Activated CD4-positive, alpha-beta T cell treated with anti-CD3 and anti-CD28 coated beads, Interleukin-2, amount 50 U/mL, for 4 hours (primary cell): ENCODE results near the gene MYO1D.
"Not testable (repeated sequence)": the region's sequence is repeated elsewhere in the genome, so short reads cannot be mapped to it uniquely, and the experiment has no call there.

Source experiments
- DNase-seq, 2 experiments: peaks; one replicate each; pipeline ENCODE4 v3.0.0-alpha.2; 2020

Gene MYO1D

DNA sequence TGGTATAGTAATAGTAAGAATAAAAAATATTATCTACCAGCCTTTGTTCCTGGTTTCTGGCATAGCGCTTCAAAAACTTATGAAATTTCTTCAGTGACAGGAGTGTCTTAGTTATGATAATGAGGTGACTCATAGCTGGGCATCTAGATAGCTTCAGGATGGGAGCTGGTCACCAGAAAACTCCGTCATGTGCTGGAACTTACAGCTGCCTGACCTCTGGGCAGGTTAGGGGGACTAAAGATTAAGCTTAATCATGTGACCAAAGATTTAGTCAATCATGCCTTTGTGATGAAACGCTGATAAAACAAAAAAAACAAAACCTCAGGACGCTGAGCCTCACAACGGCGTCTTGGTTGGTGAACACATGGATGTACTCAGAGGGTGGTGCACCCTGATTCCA is 154.2 kb downstream of the MYO1D start:
- no peak for DNase-seq

DNA sequence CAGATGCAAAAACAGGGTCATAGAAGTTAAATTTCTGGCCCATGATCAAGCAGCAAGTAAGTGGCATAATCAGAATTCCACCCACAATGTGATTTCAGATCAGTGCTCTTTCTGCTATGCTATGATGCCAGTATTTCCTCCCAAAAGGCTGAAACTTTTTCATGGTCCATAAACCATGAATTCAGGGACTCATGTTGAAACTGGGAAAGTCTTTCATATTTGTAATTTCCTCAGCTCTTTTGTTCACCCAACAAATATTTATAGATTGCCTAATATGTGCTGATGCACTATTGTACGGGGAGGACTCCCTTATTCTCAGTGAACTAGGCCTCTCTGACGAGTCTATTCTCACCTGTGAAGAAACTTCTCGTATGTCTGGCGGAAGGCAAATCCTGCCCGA is 156.3 kb downstream of the MYO1D start:
- DNase-seq, result no peak

DNA sequence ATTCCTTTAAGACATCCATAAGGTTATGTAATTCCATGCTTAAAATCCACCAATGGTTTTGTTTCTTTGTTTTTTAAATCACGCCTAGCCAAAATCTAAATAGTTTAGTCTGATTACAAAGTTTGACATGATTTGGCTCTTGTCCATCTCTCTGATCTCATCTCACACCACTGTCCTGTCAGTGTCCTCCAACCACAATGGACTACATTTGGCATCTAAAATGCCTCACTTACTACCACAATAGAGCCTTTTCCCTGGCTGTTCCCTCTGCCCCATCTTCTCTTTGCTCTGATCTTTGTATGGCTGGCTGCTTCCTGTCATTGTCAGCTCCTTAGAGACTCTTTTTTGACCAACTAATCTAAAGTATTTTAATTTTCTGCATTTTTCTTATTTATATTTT is 157.2 kb downstream of the MYO1D start:
- DNase-seq, result no peak

DNA sequence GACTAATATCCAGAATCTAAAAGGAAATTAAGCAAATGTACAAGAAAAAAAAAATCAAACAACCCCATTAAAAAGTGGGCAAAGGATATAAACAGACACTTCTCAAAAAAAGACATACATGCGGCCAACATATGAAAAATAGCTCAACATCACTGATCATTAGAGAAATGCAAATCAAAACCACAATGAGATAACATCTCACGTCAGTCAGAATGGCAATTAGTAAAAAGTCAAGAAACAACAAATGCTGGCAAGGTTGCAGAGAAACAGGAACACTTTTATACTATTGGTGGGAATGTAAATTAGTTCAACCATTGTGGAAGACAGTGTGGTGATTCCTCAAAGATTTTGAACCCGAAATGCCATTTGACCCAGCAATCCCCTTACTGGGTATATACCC is 162.0 kb downstream of the MYO1D start:
- DNase-seq, result not testable (repeated sequence)

DNA sequence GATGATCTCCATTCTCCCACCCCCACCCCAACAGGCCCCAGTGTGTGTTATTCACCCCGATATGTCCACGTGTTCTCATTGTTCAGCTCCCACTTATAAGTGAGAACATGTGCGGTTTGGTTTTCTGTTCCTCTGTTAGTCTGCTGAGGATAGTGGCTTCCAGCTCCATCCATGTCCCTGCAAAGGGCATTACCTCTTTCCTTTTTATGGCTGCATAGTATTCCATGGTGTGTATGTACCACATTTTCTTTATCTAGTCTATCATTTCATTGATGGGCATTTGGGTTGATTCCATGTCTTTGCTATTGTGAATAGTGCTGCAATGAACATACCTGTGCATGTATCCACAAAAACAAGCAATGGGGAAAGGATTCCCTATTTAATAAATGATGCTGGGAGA is 162.7 kb downstream of the MYO1D start:
- DNase-seq, result not testable (repeated sequence)

DNA sequence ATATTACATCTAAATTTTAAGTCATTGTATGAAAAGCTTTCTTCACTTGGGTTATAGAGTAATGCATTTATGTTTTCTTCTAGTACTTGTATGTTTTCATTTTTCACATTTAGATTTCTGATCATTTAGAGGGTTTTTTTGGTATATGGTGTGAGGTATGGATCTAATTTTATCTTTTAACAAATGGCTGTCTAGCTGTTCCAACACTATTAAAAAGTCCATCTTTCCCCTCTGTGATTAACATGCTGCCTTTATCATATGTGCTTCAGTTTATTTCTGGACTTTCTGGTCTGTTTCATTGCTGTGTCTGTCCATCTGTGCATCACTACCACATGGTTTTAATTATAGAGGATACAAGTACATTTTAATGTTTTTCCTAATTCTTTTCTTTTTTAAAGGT is 163.8 kb downstream of the MYO1D start:
- no peak for DNase-seq

DNA sequence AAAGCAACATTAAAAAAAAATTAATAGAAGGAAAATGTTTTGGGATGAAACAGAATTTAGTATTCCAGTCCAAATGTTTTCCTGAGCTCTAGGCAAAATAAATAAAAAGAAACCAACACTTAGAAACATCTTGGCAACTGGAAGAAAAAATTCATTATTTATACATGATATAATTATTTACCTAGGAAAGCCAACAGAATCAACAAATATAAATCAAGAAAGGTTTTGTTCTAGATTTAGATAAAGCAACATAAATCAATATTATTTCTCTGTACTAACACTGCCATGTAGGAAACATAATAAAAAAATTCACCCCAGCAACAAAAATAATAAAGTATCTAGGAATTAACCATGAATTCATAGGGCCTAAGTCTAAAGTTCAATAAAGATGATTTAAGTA is 167.4 kb downstream of the MYO1D start:
- DNase-seq, result no peak

DNA sequence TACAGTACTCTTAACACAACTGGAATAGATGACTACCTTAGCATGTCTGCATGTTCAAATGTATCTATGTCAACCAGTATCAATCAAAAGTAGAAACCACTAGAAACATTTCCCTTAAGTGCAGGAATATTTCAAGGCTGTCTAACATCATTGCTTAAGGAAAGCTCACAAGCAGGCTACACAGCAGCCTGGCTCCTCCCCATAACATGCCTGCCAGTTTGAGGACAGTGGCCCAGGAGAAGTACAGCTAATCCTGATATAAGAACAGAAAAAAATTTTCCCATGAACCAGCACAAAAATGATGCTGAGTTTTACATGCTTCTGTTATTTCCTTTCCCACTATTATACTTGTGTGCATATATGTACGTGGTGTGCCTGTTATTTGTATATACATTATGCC is 175.1 kb downstream of the MYO1D start:
- no peak for DNase-seq

DNA sequence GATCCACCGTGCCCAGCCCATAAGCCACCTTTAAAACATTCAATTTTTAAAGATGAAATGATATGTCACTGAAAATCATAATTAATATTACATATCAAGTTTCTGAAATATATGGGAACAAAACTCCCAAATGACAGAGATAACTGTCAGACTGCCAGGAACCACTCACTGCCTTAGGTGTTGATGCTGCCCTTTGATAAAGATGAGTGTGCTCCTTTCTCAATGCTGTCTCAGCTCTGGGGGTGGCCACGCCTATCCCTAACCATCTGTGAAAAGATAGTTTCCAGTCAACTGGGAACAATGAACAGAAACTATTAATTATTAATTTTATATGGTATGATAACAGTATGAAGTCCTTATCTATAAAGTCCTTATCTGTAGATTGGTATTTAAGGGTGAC is 177.7 kb downstream of the MYO1D start:
- no peak for DNase-seq

DNA sequence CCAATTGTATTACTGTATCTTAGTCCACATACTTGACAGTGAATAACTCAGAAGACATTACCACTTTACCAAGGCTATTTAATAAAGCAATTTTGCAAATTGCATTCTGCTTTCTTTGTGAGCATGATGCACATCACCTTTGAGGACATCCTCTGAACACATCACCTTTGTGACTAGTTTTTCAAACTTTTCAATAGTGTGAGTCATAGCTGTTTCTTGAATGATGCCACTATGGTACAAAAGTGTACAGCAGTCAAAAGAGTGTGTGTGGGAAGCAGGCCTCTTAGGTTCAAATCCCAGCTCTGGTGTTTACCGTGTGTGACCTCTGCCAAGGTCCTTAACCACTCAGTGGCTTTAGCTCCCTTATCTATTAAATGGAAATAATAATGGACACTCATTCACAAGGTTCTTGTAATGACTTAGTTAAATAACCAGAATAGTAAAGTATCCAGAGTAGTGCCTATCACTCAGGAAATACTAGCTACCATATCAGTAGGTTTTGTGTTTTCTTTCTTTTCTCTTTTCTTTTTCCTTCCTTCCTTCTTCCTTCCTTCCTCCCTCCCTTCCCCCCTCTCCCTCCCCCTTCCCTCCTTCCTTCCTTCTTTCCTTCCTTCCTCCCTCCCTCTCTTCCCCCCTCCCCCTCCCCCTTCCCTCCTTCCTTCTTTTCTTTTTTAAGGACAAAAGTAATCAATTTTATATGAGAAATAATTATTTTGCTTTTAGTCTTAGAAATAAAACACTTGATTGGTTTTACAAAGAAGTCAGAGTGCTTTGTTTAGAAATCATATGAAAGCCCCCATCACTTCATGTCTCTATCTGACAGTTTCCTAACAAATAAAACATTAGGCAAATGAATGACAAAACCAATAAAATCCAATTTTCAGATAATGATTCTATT is 178.9 kb downstream of the MYO1D start:
- no peak for DNase-seq

DNA sequence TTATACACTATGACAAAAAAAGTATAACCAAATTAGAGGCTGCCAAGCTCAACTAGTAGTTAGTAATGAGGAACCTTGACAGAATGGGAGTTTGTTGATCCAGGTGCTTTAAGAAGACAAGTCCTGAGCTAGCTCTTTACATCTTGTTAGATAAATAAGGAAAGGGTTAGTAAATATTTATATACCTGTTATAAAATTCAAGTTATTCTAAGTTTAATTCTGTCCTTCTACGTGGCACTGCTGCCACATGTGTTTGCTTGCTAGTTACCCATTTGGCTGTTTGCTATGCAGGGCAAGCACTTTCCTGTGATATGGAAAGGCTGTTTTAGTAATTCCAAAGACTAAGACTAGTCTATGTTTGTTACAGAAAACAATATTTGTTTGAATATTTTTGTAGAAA is 180.5 kb downstream of the MYO1D start:
- no peak for DNase-seq

DNA sequence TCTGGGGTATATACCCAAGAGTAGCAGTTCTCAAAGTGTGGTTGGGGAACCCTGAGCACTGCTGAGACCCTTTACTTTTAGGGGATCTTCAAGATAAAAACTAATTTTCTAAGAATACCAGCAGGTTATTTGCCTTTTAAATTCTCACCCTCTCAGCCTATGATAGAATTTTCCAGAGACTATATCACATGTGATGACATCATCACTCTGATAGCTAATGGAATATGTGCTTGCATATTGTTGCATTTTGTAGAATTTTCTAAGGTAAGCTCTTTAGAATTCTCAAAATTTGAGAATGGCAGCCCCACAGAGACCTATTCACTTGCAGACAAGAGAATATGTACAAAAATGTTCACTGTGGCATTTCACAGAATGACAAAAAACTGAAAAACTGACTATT is 181.1 kb downstream of the MYO1D start:
- DNase-seq, result no peak

DNA sequence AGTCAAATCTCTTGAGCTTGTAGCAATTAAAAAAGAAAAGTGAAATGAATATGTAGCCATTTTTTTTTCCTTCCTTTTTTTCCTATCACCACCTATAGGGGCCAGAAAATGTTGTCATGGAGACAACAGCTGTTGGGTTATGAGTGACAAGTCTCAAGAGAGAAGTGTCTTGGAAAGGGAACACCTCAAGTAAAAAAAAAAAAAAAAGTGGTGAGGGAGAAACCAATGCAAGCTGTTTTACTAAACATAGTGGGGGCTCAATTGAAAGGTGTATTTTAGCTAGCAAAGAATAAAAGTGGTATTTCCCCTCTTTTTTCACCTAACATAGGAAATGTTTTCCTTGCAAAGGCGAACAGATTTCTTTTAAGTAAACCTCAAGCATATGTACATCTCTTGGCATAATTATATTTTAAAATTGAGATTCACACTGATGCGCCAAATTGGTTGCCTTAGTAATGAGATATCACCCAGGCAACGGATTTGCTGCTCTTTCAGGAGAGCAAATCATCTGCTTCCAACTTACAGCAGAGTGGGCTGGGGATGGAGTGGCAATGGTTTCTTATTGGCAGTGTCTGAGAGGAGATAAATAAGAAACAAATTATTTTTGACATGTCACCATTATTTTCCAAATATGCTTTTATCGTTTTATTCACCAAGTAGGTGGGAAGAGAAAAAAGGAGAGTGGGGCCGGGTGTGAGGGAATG is 183.6 kb downstream of the MYO1D start:
- no peak for DNase-seq

DNA sequence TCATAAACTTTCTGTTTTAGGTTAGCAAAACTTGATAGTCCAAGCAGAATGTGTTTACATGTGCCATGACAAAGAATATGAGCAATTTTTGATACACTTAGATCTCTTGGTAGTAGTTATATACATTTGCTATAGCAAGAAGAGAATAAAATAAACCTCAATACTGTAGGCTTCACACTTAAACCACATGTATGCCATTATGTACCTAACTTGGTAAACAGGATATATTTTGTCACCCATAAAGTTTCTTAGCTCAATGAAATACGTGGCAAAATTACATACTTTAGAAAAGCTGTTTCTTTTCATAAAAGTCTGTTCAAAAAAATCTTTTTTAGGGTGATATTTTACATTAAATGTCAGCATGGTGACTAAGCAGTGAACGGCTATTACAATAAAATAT is 184.7 kb downstream of the MYO1D start:
- DNase-seq, result no peak

DNA sequence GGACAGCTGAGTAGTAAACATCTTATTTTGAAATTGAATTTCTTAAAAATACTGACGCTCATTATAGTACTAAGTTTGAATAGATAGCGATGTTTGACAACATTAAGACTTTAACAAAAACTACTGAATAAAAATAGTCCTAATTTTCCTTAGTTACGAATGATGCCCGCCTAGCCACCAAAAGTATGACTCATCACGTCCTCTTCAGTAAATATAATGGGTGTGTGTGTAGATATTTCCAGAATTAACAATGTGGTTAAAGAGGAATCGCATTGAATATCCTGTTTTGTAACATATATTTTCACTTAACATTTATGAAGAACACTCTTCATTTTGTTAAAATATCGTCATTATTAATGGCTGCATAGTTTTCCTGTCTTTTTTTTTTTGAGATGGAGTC is 187.6 kb downstream of the MYO1D start:
- DNase-seq, result no peak

DNA sequence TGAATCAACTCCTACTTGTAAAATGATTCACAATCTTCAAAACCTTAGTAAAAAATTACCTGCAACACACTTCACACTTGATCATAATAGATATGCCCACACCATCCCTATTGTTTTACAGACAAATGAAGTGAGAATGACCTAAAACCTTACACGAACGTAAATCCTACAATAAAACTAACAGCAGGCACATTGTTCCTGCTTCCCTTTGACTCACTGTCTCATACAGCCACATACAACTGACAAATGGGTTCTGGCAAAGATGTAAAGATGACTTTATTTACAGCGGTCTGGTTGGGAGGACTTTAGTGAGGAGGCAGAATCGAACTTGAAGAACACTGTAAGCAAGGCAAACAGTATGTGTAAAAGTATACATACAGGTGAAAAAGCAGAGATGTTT is 188.7 kb downstream of the MYO1D start:
- no peak for DNase-seq

DNA sequence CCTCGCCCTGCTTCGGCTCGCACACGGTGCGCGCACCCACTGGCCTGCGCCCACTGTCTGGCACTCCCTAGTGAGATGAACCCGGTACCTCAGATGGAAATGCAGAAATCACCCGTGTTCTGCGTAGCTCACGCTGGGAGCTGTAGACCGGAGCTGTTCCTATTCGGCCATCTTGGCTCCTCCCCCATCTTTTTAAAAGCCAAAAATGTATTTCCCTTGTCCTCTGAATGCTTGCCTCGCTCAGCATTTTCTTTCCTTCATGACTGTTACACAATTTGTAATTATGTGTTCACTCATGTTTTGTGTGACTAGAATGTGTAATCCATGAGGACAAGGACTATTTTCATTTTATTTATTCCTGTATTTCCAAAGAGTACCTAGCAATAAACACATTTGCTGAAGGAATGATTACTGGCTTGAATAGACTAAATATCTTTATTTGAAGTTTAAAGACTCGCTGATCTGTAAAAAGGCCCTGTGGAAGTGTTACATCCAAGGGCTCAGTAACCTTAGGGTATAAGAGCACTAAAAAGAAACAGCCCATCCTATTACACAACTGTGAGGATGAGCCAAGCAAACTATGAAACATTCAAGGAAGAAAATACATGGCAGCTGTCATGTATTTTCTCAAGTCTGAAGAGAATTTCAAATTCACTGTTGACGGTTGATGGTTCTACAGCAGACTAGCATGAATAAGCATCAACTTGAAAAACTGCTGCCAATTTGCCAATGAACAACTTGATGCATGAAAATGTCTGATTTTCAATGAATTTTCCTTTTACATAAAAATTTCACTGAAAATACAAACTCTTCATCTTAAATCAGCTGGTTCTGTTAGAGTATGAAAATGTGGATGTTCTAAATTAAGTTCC is 192.6 kb downstream of the MYO1D start:
- DNase-seq, result no peak

DNA sequence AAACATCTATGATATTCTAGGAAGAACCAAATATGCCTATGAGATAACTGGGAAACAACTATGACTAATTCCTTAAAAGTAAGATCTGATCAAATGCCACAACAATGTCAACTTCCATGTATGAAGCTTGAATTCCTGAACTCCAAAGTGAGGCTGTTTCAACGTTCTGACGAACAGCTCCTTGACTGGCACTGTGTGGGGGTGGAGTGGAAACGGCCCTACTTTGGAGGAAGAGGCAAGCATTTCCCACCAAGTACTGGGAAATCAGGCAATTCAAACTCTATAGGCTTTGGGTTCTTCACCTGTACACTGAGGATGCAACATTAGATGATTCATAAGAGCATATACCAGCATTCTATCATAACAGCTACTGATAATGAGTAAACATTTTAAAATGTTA is 203.0 kb downstream of the MYO1D start:
- no peak for DNase-seq

DNA sequence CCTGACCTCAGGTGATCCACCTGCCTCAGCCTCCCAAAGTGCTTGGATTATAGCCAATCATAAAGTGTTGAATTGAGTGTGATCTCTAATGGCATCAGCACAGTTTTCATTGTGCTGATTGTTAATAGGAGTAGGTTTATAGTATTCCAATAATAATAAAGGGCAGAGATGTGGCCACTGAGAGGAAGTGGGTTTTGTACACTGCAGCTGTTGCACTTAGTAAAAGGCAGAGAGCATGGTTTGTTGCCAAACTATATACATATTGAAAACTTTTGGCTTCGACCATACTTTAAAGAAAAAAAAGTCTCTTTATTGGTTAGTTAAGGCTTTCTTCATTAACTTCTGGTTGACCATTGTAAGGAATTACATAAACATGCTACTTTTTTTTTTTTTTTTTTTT is 204.2 kb downstream of the MYO1D start:
- no peak for DNase-seq

DNA sequence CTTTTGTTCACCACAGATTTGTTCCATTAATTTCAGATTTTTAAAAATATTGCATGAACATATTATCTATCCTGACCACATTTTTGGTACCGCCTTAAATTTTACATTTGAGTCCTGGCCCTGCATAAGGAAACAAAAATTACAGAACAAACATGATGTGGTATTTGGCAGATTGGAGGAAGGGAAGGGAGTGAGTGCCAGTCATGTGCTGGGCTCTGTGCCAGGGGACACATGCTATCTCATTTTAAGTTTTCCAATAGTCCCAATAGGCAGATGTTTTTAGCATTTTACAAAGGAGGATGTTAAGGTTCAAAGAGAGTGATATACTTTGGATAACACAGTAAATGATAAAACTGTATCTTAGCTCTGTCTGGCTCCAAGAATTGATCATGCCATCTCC is 205.0 kb downstream of the MYO1D start:
- no peak for DNase-seq

DNA sequence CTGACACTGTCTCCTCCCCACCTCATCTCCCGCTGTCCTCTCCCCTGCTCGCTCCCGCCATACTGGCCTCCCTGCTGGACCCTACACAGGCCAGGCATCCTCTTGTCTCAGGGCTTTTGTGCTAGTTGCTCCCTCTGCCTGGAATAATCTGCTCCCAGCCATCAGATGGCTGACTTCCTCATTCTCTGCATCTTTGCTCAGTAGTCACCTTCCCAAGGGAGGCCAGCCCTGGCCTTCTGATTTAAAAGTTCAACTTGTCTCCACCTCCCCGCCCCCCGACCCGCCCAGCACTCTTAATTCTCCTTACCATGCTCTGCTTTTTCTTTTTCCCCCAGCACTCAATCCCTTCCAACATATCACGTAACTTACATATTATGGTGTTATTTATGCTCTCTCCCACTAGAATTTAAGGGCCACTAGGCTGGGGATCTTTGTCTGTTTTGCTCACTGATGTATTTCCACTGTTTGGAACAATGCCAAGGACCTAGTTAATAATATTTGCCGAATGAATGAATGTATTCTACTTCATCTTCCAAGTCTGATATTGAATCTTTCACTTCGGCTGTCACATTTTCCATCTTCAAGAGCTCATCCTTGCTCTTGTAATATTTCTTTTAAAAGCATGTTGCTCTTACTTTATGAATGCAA is 211.9 kb downstream of the MYO1D start:
- DNase-seq, result no peak

DNA sequence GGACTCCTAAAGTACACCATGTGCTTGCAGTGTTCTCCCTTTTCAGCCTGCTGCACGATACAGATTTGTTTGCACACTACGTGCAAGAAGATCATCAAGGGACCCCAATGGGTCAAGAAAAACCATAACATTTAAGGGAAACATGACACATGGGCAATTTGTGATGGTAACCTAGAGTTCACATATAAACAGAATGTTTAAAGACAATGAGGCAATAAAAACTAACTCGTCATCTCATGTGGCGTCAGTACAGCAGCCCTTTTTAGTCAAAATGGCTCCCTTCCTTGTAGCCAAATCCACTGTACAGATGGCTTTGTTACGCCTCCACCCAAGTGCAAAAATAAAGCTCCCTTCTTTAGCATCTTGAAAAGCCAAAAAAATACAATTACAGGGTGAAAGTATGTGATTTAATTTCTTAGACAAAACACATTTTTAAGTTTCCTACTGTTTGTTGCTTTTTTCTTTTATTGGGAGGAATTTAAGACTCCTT is 216.4 kb downstream of the MYO1D start:
- DNase-seq, result no peak

DNA sequence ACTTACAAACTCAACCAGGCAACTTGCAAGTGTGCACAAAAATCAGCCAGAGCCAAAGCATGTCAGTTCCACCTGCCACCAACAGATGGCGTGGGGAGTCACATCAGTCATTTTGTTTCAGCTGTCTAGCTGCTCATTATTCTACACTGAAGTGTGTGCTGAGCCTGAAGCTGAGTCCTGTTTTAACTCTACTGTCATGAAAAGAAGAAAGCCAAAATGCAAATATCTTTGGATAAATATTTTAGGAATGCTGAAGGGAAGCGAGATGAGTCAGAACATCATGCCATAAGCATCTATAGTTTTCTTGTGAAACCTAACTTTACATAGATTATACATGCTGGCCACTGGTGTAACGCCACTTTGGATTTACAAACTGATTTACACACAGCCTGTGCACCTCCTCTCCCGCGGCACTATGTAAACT is 217.5 kb downstream of the MYO1D start:
- DNase-seq, result peak; percentile 54 to 57
